NCI-H2029 treated with DMSO at 0.1 percent for 48 hours (cell line): Measurements from ENCODE around the gene ZNF580.

Source experiments
- DNase-seq: peaks from one replicate; lab custom pipeline; 2025; lab: John Stamatoyannopoulos, UW

The ZNF580 gene

GRCh38 chr19:55640577-55641425, at the start of gene ZNF580:
Gene ZNF580, plus strand, starts transcription at chr19:55641002. Its CDS starts 1,507 bp downstream, at chr19:55642509.
- no peak for DNase-seq

- DNase-seq: no peak
Measured at GRCh38 chr19:55591555-55591954, 49.2 kb upstream of the ZNF580 start.

DNA sequence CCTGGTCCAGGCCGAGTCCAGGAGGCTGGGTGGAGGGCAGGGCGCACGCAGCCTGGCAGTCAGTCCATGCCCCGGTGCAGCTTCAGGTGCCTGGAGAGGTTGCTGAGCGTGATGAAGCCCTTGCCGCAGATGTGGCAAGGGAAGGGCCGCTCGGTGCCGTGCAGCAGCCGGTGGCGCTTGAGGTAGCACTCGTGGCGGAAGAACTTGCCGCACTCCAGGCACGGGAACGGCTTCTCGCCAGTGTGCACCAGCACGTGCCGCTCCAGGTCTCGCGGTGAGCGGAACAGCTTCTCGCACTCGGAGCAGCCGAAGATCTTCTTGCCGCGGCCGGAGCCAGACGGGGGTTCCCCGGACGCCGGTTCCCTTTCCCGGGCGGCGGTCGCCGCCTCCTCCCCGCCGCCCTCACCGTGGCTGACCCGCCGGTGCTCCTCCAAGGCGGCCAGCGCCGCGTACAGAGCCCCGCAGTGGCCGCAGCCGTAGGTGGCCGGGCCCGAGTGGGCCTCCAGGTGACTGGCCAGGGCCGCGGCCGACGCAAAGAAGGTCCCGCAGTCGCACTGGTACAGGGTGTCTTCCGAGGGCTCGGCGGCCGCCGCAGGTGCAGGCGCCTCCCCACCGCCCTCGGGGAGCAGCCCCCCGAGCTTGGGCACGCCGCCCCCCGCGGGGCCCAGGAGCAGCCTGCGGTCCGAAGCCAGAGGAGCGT, 48.3 kb upstream of the ZNF580 start:
- no peak for DNase-seq

DNA sequence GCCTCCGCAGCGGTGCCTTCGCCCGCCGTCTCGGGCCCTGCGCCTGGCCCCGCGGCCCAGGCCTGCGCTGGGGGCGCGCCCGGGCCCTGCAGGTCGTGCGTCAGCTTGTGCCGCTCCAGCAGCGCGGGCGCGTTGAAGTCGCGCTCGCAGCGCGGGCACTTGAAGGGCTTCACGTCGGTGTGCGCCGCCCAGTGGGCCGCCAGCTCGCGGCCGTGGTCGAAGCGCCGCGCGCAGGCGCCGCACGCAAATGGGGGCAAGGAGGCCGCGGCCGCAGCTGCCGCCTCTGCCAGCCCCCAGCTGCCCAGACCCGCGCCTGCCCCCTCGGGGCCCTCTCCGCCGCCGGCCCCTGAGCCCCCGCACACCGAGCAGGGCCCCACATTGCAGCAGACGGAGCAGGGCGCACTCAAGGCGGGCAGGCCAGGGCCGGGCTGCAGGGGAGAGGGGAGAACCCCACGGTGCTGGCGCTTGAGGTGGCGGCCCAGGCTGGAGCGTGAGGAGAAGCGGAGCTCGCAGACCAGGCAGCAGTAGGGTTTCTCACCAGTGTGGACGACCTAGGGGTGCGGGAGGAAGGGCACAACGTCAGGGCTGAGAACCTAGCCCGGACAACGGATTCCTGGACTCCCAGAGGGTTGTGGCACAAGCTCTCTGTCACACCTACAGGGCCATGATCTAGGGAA, 47.6 kb upstream of the ZNF580 start:
- DNase-seq: no peak

- DNase-seq: no peak
Measured at GRCh38 chr19:55594996-55595545, 45.7 kb upstream of the ZNF580 start.

DNA sequence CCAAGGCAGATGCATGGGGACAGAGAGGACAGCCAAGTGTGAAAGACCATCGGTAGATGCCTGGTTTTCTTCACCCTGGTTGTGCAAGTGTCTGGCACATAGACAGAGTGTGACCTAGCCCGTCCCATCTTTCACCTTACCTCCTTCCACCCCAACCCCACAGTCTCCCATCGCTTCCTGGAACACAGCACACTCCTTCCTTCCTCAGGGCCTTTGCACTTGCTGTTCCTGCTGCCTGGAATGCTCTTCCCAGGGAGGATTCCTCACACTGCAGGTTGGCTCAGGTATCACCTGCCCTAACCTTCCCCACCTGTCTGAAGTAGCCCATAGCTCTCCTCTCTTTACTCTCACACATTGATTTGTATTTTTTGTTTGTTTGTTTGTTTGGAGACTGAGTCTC, 44.5 kb upstream of the ZNF580 start:
- DNase-seq: no peak

DNA sequence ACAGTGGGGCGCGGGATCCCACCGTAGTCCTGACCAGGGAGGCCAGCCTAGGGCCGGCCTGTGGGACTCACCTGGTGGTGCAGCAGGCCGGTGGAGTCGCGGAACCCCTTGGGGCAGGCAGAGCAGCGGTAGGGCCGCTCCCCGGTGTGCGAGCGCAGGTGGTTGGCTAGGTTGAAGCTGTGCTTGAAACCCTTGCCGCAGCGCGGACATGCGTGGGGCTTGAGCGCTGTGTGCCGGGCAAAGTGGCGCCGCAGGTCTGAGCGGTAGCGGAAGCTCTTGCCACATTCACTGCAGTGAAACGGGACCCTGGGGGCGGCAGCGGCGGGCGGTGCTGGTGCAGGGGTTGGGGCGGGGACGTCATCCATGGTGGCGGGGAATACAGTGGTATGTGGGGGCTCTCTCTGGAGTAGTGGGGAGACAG, 43.3 kb upstream of the ZNF580 start:
- no peak for DNase-seq

- DNase-seq: no peak
Measured at GRCh38 chr19:55598034-55598433, 42.8 kb upstream of the ZNF580 start.

GRCh38 chr19:55598719-55599467, 41.9 kb upstream of the ZNF580 start:
- DNase-seq: peak; percentile 88

- DNase-seq: peak; percentile 91
Measured at GRCh38 chr19:55599468-55599841, 41.3 kb upstream of the ZNF580 start, which contains the start of gene FIZ1. Gene FIZ1, minus strand, starts transcription at chr19:55599517. Its CDS starts 1,652 bp downstream, at chr19:55597865.

- peak; percentile 91 for DNase-seq
Measured at GRCh38 chr19:55599842-55600661, 40.8 kb upstream of the ZNF580 start, which contains the start of gene ZNF524. Gene ZNF524, plus strand, starts transcription at chr19:55600288. Its CDS starts 1,825 bp downstream, at chr19:55602113.

GRCh38 chr19:55600662-55601028, 40.2 kb upstream of the ZNF580 start:
- no peak for DNase-seq

DNA sequence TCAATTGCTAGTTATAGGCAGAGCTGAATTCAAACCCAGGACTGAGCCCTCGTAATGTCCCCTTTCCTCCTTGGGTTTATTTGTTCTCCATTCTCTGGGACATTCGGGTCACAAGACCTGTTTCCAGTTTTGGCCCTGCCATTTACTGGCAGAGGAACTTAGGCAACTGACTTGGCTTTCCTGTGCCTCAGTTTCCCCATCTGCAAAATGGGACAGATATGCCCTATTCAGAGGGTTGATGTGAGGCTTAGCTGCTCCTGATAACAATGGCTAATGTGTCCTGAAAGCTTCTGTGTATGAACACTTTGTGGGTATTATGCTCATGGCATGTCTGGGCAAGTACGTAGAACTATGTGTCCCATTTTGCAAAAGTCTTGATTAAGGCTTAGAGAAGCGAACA, 39.7 kb upstream of the ZNF580 start:
- DNase-seq: no peak

DNA sequence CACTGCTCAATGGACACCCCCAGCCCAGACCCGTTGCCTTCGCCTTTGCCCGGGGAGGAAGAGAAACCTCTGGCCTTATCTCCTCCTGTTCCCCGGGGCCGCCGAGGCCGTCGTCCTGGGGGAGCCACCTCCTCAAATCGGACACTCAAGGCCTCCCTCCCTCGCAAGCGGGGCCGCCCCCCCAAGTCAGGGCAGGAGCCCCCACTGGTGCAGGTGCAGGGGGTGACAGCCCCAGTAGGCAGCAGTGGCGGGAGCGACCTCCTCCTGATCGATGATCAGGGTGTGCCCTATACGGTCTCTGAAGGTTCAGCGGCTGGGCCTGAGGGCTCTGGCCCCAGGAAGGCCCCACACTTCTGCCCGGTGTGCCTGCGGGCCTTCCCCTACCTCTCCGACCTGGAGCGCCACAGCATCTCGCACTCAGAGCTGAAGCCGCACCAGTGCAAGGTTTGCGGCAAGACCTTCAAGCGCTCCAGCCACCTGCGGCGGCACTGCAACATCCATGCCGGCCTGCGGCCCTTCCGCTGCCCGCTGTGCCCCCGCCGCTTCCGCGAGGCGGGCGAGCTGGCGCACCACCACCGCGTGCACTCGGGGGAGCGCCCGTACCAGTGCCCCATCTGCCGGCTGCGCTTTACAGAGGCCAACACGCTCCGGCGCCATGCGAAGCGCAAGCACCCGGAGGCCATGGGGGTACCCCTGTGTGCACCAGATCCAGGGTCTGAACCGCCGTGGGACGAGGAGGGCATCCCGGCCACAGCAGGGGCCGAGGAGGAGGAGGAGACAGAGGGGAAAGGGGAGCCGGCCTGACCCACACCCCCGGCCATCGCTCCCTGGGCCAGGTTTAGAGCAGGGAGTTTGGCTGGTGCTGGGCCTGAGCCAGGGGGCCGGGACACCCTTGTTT, 38.4 kb upstream of the ZNF580 start:
- no peak for DNase-seq

- DNase-seq: no peak
Measured at GRCh38 chr19:55603115-55603514, 37.7 kb upstream of the ZNF580 start.

- DNase-seq: no peak
Measured at GRCh38 chr19:55603581-55604292, 37.1 kb upstream of the ZNF580 start.

DNA sequence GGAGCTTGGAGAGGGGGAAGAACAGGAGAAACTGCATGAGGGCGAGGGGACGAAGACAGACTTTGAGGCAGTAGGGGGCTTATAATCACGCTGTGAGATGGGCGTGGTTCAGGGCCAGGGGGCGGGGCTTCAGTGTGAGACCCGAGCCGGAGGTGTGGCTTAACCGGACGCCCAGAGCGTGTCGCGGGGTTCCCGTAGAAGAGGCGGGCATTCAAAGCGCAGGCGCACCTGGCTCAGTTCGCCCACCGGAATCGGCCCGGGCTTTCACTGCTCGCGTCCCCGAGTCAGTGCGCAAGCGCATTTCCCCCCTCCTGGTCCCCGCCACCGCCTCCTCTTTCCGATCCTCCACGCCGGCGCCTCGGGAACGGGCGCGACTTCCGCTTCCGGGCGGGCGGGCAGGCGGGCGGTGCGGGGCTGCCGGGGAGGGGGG, 35.6 kb upstream of the ZNF580 start:
- DNase-seq: peak; percentile 85

- peak; percentile 62 for DNase-seq
Measured at GRCh38 chr19:55605637-55606470, 34.9 kb upstream of the ZNF580 start, which contains the start of gene ZNF865. Gene ZNF865, plus strand, starts transcription at chr19:55605647. Its CDS starts 7,972 bp downstream, at chr19:55613619.
